Thyroid gland (tissue), 4 donors: ENCODE data around the gene RLF.

Experiments used
- POLR2A ChIP-seq, 2 donors: fragments of 450-650 bp; IDR thresholded peaks; one replicate each; pipeline ENCODE4 v1.6.1; 2017; ENCODE audit warnings: antibody characterized with exemption in 2 of 2, mild to moderate bottlenecking in 2 of 2, moderate library complexity in 1 of 2
- TF ChIP-seq, protein P1 (sequence below), 6 experiments: fragments of 200-600 bp in 3 of 6; fragments of 450-650 bp in 3 of 6; sonication (generic) in 3 of 6; IDR thresholded peaks; one replicate each; pipeline ENCODE4 v1.5.1; 2016 to 2019; ENCODE audit warnings: antibody characterized with exemption in 6 of 6, mild to moderate bottlenecking in 2 of 6, inconsistent platforms in 1 of 6, moderate library complexity in 1 of 6

DNA sequence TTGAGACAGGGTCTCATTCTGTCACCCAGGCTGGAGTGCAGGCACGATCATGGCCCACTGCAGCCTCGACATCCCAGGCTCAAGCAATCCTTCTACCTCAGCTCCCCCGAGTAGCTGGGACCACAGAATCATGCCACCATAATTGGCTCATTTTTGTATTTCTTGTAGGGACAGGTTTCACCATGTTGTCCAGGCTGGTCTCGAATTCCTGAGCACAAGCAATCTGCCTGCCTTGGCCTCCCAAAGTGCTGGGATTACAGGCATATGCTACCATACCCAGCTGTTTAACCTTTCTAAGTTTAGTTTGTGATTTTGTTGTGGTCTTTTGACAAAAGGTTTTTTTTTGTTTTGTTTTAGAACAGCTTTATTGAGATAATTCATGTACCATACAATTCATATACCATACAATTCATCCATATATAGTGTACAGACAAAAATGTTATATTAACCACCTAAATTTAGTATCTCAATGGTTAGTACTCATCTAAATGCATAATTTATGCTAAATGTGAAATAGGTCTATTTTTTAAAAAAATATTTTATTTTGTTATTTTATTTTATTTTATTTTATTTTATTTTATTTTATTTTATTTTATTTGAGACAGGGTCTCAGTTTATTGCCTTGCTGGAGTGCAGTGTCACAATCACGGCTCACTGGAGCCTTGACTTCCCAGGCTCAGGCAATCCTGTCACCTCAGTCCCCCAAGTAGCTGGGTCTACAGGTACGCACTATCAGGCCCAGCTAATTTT lies 105.8 kb downstream of the RLF start:
- TF ChIP-seq POLR2A (IDR thresholded peaks at IDR 0.05): no peak
- TF ChIP-seq, protein P1, sequence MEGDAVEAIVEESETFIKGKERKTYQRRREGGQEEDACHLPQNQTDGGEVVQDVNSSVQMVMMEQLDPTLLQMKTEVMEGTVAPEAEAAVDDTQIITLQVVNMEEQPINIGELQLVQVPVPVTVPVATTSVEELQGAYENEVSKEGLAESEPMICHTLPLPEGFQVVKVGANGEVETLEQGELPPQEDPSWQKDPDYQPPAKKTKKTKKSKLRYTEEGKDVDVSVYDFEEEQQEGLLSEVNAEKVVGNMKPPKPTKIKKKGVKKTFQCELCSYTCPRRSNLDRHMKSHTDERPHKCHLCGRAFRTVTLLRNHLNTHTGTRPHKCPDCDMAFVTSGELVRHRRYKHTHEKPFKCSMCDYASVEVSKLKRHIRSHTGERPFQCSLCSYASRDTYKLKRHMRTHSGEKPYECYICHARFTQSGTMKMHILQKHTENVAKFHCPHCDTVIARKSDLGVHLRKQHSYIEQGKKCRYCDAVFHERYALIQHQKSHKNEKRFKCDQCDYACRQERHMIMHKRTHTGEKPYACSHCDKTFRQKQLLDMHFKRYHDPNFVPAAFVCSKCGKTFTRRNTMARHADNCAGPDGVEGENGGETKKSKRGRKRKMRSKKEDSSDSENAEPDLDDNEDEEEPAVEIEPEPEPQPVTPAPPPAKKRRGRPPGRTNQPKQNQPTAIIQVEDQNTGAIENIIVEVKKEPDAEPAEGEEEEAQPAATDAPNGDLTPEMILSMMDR (IDR thresholded peaks at IDR 0.05): no peak
